ENCODE results near the gene COL5A1. TPM values are rescaled to one million over a fixed set of nuclear protein-coding genes. Genes with fewer than 3 reads are reported as not detected.

COL5A1 gene
- total RNA-seq, 1 donor, result 801 TPM

DNA sequence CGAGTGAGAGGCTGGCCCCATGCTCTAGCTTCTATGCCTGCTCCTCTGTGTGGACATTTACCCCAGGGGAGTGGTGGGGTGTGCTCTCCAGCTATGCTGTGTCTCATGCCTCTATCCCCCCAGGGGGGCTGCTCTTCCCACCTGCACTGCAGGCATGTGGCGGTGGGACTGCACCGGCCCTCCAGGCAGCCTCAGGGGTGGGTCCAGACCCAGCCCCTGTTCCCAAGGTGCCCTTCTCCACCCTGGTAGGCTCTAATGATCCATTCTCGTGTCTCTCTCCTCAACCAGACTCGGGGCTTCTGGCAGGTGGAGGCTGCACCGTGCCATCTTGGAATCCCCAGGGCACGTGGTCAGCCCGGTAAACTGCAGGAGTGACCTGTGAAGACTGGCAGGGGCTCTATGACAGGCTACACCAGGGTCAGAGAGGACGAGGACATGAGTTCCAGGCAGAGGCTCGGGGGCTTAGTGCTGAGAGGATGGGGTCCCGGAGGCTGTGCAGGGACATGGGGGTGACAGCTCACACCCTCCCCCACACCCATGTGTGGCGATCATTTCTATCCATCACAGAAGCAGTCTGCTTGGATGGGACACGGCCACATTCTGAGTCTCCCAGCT lies 22.7 kb upstream of the COL5A1 start:
- Histone ChIP-seq H3K27me3 (ENCODE audit: insufficient read depth, low read length) (no peaks in the 10 kb centered on the region), H3K27ac (ENCODE audit: low read depth, low read length) (no peak overlapping the region), H2AFZ (ENCODE audit: low read length) (no peak overlapping the region), H3K36me3 (ENCODE audit: insufficient read depth, low read length) (no peaks in the 10 kb centered on the region), H4K20me1 (ENCODE audit: insufficient read depth, low read length) (no peaks in the 10 kb centered on the region), H3K4me2 (ENCODE audit: insufficient read depth, low read length) (no peak overlapping the region), H3K79me2 (ENCODE audit: insufficient read depth, low read length) (no peaks in the 10 kb centered on the region), H3K4me1 (ENCODE audit: insufficient read depth, low read length) (peaks cover 28% of the 10 kb centered on the region), H3K4me3 (ENCODE audit: insufficient read depth, low read length) (no peak overlapping the region), H3K9me3 (ENCODE audit: low read depth, low read length) (no peaks in the 10 kb centered on the region)
- TF ChIP-seq CTCF (IDR thresholded peaks at IDR 0.05; ENCODE audit: extremely low read depth, low read depth, low read length), result no peak
- peak; percentile 39 for DNase-seq (ENCODE audit: insufficient read length, low spot score, missing footprints)

- peak; percentile 68 for DNase-seq (ENCODE audit: insufficient read length, low spot score, missing footprints)
- peaks cover 32% of the 10 kb centered on the region for H3K4me1 ChIP-seq (ENCODE audit: insufficient read depth, low read length)
- H3K27ac ChIP-seq (ENCODE audit: low read depth, low read length), result no peak overlapping the region
- no peaks in the 10 kb centered on the region for H3K36me3 ChIP-seq (ENCODE audit: insufficient read depth, low read length)
- H3K9me3 ChIP-seq (ENCODE audit: low read depth, low read length), result no peaks in the 10 kb centered on the region
- TF ChIP-seq CTCF (IDR thresholded peaks at IDR 0.05; ENCODE audit: extremely low read depth, low read depth, low read length), result no peak
- H4K20me1 ChIP-seq (ENCODE audit: insufficient read depth, low read length), result no peaks in the 10 kb centered on the region
- H2AFZ ChIP-seq (ENCODE audit: low read length), result no peak overlapping the region
- no peak overlapping the region for H3K4me2 ChIP-seq (ENCODE audit: insufficient read depth, low read length)
- no peaks in the 10 kb centered on the region for H3K27me3 ChIP-seq (ENCODE audit: insufficient read depth, low read length)
- no peaks in the 10 kb centered on the region for H3K79me2 ChIP-seq (ENCODE audit: insufficient read depth, low read length)
- no peak overlapping the region for H3K4me3 ChIP-seq (ENCODE audit: insufficient read depth, low read length)
Measured at GRCh38 chr9:134619448-134619982, 22.1 kb upstream of the COL5A1 start.

DNA sequence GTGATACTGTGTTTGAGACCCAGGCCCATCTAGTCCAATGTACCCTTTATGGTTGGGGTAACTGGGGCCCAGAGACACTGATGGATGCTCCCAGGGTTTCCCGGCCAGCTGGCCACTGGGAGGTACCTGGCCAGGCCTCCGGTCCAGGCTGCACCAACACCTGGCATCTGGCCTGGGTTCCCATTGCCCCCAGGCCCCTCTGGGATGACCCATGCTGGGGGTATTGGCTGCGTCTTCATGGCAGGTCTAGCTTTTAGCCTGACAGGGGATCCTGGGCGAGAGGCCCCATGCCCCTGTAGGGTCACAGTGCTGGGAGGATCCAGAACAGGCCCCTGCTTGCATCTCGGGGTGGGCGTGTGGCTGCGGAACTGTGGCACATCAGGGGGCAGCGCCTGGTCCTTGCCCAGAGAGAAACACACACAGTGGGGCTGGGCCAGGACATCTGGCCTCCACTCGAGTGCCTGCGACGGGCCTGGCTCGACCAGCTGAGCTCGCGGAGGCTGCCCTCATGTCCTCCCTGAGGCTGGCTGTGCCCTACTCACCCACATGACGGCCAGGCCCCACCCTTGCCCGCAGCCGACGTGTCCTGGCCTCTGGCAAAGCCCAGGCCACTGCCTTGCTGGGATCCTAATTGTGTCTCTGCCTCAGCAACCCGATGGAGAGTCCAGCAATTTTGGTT lies 21.5 kb upstream of the COL5A1 start:
- no peak for TF ChIP-seq CTCF (IDR thresholded peaks at IDR 0.05; ENCODE audit: extremely low read depth, low read depth, low read length)

More for the DNA sequence above, 21.5 kb upstream of the COL5A1 start:
- Histone ChIP-seq H3K27ac (ENCODE audit: low read depth, low read length) (no peak overlapping the region), H3K4me2 (ENCODE audit: insufficient read depth, low read length) (no peak overlapping the region), H3K4me1 (ENCODE audit: insufficient read depth, low read length) (peaks cover 38% of the 10 kb centered on the region), H3K79me2 (ENCODE audit: insufficient read depth, low read length) (no peaks in the 10 kb centered on the region), H4K20me1 (ENCODE audit: insufficient read depth, low read length) (no peaks in the 10 kb centered on the region), H3K9me3 (ENCODE audit: low read depth, low read length) (no peaks in the 10 kb centered on the region), H3K36me3 (ENCODE audit: insufficient read depth, low read length) (no peaks in the 10 kb centered on the region), H3K4me3 (ENCODE audit: insufficient read depth, low read length) (no peak overlapping the region), H3K27me3 (ENCODE audit: insufficient read depth, low read length) (no peaks in the 10 kb centered on the region), H2AFZ (ENCODE audit: low read length) (no peak overlapping the region)
- DNase-seq (ENCODE audit: insufficient read length, low spot score, missing footprints), result no peak

All from osteoblast (primary cell).